COR-L47 (cell line): ENCODE data around the gene PRR35.

Experiments
- DNase-seq: peaks from one replicate; lab custom pipeline; 2025; lab: John Stamatoyannopoulos, UW

PRR35 gene

GRCh38 chr16:580141-580945 lies 20.1 kb downstream of the PRR35 start:
- DNase-seq = no peak

GRCh38 chr16:580946-581498 lies 20.8 kb downstream of the PRR35 start:
- DNase-seq = no peak

- DNase-seq = no peak
These were observed 22.0 kb downstream of the PRR35 start for GRCh38 chr16:582218-582613.

GRCh38 chr16:582614-583331 lies 22.6 kb downstream of the PRR35 start:
- DNase-seq = no peak

GRCh38 chr16:583470-583814 lies 23.2 kb downstream of the PRR35 start:
- DNase-seq = no peak

- DNase-seq = no peak
These were observed 23.8 kb downstream of the PRR35 start for GRCh38 chr16:583815-584591.

- DNase-seq = peak; percentile 32
These were observed 25.2 kb downstream of the PRR35 start for GRCh38 chr16:585351-585750.

GRCh38 chr16:586047-586644 lies 26.0 kb downstream of the PRR35 start:
- DNase-seq = no peak

- no peak for DNase-seq
These were observed 26.7 kb downstream of the PRR35 start for GRCh38 chr16:586645-587590.

- peak; percentile 31 for DNase-seq
These were observed 28.4 kb downstream of the PRR35 start for GRCh38 chr16:588639-588888.

GRCh38 chr16:588889-589657 lies 28.9 kb downstream of the PRR35 start:
- DNase-seq = peak; percentile 95

- DNase-seq = peak; percentile 98
These were observed 29.5 kb downstream of the PRR35 start, which contains the start of gene RAB40C for GRCh38 chr16:589658-590187. RAB40C (plus strand) TSS chr16:590066; CDS start chr16:590292, 226 bp downstream.

- no peak for DNase-seq
These were observed 30.1 kb downstream of the PRR35 start for GRCh38 chr16:590188-590814.

- DNase-seq = no peak
These were observed 30.6 kb downstream of the PRR35 start for GRCh38 chr16:590815-591200.

GRCh38 chr16:591231-591630 lies 31.0 kb downstream of the PRR35 start:
- no peak for DNase-seq

- no peak for DNase-seq
These were observed 31.8 kb downstream of the PRR35 start for GRCh38 chr16:591892-592517.

- DNase-seq = peak; percentile 81
These were observed 32.5 kb downstream of the PRR35 start for GRCh38 chr16:592518-593306.

GRCh38 chr16:593406-593805 lies 33.2 kb downstream of the PRR35 start:
- DNase-seq = peak; percentile 61
